Stimulated activated CD4-positive, alpha-beta T cell treated with anti-CD3 and anti-CD28 coated beads, Interleukin-2, amount 100 ng/mL, for 24 hours (primary cell): ENCODE data around the gene SPRR3.
A peak's percentile ranks its signal among the peaks of the same experiment; 100 is the strongest.
"Not testable (repeated sequence)": the region's sequence is repeated elsewhere in the genome, so short reads cannot be mapped to it uniquely, and the experiment has no call there.

Experiments used
- DNase-seq, 2 donors: peaks; one replicate each; pipeline ENCODE4 v3.0.0-alpha.2; 2020

Gene SPRR3

GRCh38 chr1:152983743-152984142 is 17.8 kb upstream of the SPRR3 start, which contains the start of gene SPRR1A:
Gene SPRR1A (plus strand): TSS chr1:152984081. CDS start chr1:152985231, 1,150 bp downstream.
- no peak for DNase-seq

DNA sequence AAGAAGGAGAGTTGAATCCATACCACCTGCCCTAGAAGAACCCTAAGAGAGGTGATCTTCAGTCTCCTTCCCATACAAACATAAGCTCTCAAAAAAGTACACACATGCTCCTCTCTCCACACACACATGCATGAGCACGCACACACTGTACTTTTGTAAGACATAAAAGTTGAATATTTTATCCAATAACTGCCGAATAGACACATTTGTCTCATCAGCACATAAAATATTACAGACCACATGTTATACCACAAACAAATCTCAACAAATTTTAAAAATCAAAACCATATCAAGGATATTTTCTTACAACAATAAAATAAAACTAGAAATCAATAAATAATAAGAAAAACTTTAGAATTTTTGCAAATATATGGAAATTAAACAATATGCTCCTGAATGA is 15.0 kb upstream of the SPRR3 start:
- no peak for DNase-seq

GRCh38 chr1:152993186-152993585 is 8.4 kb upstream of the SPRR3 start:
- no peak for DNase-seq

- DNase-seq = no peak
These were observed 5.7 kb upstream of the SPRR3 start for GRCh38 chr1:152995842-152996241.

GRCh38 chr1:152996633-152997400 is 4.7 kb upstream of the SPRR3 start:
- no peak for DNase-seq

- no peak for DNase-seq
These were observed 3.6 kb upstream of the SPRR3 start for GRCh38 chr1:152997901-152998300.

DNA sequence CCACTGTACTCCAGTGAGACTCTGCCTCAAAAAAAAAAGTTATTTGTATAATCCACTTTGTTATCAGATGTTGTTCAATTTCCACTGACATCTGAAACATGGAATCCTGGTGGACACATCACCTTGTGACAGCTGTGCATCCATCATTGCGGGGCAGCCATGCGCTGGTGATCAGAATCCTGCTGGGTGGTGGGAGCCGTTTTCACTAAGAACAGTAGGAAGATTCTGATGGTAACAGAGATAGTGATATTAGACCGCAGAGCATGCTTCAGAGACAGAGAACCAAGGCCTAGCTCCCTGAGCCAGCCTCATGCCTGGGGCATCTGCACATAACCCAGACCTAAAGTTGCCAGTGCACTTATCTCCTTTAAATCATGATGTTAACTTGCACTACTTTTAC is 3.1 kb upstream of the SPRR3 start:
- DNase-seq = no peak

GRCh38 chr1:152999818-153000217 is 1.7 kb upstream of the SPRR3 start:
- DNase-seq = no peak

GRCh38 chr1:153000294-153000693 is 1.3 kb upstream of the SPRR3 start:
- DNase-seq = no peak

DNA sequence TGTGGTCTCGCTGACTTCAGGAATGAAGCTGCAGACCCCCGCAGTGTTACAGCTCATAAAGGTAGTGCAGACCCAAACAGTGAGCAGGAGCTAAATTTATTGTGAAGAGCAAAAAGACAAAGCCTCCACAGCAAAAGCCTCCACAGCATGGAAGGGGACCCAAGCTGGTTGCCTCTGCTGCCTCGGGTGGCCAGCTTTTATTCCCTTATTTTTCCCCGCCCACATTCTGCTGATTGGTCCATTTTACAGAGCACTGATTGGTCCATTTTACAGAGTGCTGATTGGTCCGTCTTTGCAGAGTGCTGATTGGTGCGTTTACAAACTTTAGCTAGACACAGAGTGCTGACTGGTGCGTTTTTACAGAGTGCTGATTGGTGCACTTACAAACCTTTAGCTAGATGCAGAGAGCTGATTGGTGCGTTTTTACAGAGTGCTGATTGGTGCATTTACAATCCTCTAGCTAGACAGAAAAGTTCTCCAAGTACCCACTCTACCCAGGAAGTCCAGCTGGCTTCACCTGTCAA is 9.7 kb downstream of the SPRR3 start:
- not testable (repeated sequence) for DNase-seq

- not testable (repeated sequence) for DNase-seq
These were observed 20.3 kb downstream of the SPRR3 start for GRCh38 chr1:153021829-153022228.

GRCh38 chr1:153022340-153022739 is 20.8 kb downstream of the SPRR3 start:
- not testable (repeated sequence) for DNase-seq

GRCh38 chr1:153023109-153023508 is 21.6 kb downstream of the SPRR3 start:
- DNase-seq = no peak

GRCh38 chr1:153024413-153024812 is 22.9 kb downstream of the SPRR3 start:
- DNase-seq = no peak

GRCh38 chr1:153025797-153026196 is 24.2 kb downstream of the SPRR3 start:
- no peak for DNase-seq

DNA sequence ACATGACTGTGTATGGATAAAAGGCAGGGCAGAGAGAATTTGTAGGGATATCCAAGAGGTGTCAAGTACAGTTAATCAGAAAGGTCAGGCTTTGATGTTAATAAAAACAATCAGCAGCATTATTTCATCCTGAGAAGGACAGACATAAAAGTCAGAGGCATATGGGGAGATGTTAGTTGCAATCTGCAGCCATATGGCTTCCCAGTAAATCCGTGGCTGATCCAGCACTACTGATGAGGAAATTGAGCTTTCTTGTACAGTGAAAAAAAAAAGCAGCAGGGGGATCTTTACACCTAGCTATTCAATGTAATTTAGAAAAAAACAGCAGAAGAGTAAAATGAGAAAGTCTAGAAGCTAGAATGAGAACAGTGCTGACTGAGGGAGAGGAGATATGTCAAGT is 27.2 kb downstream of the SPRR3 start:
- DNase-seq = no peak

DNA sequence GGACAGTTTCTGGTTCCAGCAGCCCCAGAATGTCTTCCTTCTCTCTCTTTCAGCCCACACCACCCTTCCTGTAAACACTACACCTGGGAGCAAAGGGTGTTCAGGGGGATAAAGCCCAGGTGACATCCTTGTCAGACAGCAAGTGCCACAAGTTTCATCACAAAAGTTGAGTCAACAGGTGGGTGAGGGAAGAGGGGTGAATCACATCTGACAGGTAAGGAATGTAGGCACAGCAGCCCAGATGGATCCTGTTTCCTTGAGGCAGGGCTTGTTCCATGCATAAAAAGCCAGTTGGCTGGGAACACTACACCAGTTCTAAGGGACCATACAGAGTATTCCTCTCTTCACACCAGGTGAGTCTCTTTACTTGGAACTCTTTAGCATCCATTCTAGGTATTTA is 29.3 kb downstream of the SPRR3 start, which contains the start of gene SPRR1B:
Gene SPRR1B (plus strand): TSS at position 309 of the 400 bp plus-strand sequence. CDS start 1,143 bp downstream, outside the sequence.
- DNase-seq = no peak

DNA sequence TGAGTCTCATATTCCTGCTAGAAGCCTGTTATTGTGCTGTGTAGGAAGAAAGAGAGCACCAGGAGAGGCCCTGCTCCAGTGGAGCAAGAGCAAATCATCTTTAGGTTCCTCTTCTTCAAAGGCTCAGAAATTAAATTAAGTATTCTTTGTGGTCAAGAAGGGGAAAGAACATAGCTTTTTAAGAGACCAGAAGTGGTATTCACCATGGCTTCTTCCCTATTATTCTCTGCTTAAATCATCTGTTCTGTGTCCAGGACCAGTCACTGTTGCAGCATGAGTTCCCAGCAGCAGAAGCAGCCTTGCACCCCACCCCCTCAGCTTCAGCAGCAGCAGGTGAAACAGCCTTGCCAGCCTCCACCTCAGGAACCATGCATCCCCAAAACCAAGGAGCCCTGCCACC is 30.5 kb downstream of the SPRR3 start:
- DNase-seq = no peak

DNA sequence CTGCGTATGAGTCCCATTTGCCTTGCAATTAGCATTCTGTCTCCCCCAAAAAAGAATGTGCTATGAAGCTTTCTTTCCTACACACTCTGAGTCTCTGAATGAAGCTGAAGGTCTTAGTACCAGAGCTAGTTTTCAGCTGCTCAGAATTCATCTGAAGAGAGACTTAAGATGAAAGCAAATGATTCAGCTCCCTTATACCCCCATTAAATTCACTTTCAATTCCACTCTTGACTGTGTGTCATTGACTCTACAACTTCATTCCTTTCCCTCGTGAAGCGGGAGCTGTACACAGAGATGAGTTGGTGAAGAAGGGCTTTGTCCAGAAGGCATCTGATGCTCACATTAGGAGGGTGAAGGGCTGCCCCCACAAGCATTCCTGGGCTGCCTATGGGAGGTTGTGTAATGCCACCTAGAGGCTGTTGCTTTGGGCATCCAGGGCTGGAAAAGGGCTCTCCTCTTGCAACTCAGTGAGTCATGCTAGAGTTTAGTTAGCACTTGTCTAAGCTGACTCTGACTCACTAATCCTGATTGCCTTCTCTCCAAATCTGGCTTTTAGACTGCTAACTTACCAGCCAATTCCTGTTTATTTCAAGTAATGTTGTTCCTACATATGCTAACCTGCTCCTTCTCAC is 31.2 kb downstream of the SPRR3 start:
- DNase-seq = peak in 1 of 2 donors; percentile 2

GRCh38 chr1:153035211-153035610 is 33.7 kb downstream of the SPRR3 start:
- DNase-seq = no peak

GRCh38 chr1:153040950-153041631 is 39.5 kb downstream of the SPRR3 start, which contains the start of gene SPRR2D:
Gene SPRR2D (minus strand): TSS chr1:153041120. CDS start chr1:153040346, 774 bp downstream.
- no peak for DNase-seq

DNA sequence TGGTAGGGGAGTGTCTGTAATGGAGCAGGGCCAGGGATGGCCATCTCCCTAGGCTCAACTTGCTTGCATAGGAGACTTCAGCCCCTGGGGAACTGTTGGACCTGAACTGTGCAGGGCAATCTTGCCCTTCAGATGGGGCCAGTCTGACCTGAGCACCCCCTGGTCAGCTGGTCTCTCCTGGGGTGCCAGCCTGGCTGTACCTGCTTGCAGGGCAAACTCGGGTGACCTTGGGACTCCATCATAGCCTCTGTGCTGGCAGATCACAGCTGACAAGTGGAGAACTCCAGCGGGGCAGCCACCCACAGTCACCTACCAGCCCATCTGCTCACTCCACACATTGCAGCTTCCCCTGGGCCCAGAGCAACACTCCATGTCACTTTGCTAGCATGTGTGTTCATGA is 47.7 kb downstream of the SPRR3 start:
- no peak for DNase-seq
